Activated naive CD8-positive, alpha-beta T cell treated with anti-CD3 and anti-CD28 coated beads, Interleukin-2, amount 50 U/mL, for 24 hours (primary cell): ENCODE measurements around the gene ADORA2B.
"Not testable (repeated sequence)": the region's sequence is repeated elsewhere in the genome, so short reads cannot be mapped to it uniquely, and the experiment has no call there.

Source experiments
- ATAC-seq: fragments of 150-1000 bp; cut with Tn5 transposase; one replicate; pipeline ENCODE4 v1.10.0; 2021
- DNase-seq: peaks from one replicate; pipeline ENCODE4 v3.0.0; 2021
- H3K27ac Mint-ChIP-seq: one replicate; pipeline ENCODE4 v1.8.0; 2021; ENCODE audit warnings: mild to moderate bottlenecking, mixed read lengths
- H3K27me3 Mint-ChIP-seq: one replicate; pipeline ENCODE4 v1.8.0; 2021; ENCODE audit warnings: mixed read lengths
- H3K36me3 Mint-ChIP-seq: one replicate; pipeline ENCODE4 v1.8.0; 2021; ENCODE audit warnings: low read depth, mixed read lengths
- H3K4me1 Mint-ChIP-seq: one replicate; pipeline ENCODE4 v1.8.0; 2021; ENCODE audit warnings: mixed read lengths
- H3K4me3 Mint-ChIP-seq: one replicate; pipeline ENCODE4 v1.8.0; 2021; ENCODE audit warnings: mild to moderate bottlenecking, moderate library complexity, mixed read lengths
- H3K9me3 Mint-ChIP-seq: one replicate; pipeline ENCODE4 v1.8.0; 2021; ENCODE audit warnings: mixed read lengths

The ADORA2B gene

DNA sequence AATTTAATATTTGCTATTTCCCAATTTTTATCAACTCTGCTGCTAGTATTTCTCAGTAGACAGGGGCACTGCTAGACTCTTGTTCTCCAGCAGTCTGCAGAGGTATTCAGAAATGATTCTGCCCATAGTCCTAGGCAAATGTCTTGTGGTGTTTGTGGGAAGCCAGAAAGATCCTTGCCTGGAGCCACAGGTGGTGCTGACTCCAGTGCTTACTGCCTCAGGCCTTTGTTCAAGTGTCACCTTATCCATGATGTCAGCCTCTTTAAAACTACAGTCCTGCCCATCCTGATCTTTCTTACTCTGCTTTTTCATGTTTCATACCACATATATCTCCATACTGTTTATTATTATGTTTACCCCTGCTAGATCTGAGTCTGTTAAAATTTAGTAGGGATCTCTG lies 28.1 kb downstream of the ADORA2B start:
- Mint-ChIP-seq H3K27me3 (peaks cover 2% of the 10 kb centered on the region), H3K27ac (no peak overlapping the region), H3K4me1 (no peaks in the 10 kb centered on the region), H3K4me3 (no peak overlapping the region), H3K9me3 (no peaks in the 10 kb centered on the region), H3K36me3 (peaks cover 15% of the 10 kb centered on the region)
- ATAC-seq (peak; percentile 54), DNase-seq (no peak)

DNA sequence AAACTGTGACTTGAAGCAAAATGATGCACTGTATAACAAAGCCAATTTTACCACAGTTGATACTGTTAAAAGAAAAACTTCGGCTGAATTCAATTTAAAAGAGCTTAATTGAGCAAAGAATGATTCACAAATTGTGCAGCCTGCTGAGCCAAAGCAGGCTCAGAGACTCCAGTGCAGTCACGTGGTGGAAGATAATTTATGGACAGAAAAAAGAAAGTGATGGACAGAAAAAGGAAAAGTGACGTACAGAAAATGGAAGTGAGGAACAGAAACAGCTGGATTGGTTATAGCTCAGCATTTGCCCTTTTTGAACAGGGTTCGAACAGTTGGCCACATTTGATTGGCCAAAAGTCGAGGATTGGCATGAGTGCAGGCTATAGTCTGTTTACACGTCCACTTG lies 28.9 kb downstream of the ADORA2B start:
- Mint-ChIP-seq H3K36me3 (peaks cover 19% of the 10 kb centered on the region), H3K9me3 (no peaks in the 10 kb centered on the region)
- no peak for ATAC-seq

DNA sequence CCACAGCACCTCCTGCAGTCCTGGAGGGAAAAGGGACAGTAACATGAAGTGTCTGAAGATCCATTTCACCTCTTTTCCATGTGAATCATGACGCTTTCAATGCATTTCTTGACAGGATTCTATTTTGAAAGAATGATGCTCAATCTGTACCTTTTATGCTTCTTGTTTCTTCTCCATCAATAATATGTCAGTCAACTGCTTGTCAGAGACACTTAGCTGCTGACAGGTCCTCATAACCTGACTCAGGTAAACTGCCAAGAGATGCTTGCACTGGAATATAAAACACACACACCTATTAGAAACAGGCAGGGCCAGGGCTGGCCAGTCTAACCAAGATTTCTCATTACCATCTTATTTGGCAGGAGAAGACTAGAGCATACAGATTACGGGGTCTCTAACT lies 33.0 kb downstream of the ADORA2B start:
- DNase-seq, result no peak
- Mint-ChIP-seq H3K4me1 (peaks cover 23% of the 10 kb centered on the region), H3K4me3 (no peak overlapping the region), H3K36me3 (peaks cover 36% of the 10 kb centered on the region), H3K27me3 (no peaks in the 10 kb centered on the region), H3K27ac (no peak overlapping the region), H3K9me3 (no peaks in the 10 kb centered on the region)
- ATAC-seq, result no peak

More for the DNA sequence above, 28.9 kb downstream of the ADORA2B start:
- Mint-ChIP-seq H3K4me1 (no peaks in the 10 kb centered on the region), H3K27ac (no peak overlapping the region), H3K4me3 (no peak overlapping the region), H3K27me3 (peaks cover 2% of the 10 kb centered on the region)
- no peak for DNase-seq

DNA sequence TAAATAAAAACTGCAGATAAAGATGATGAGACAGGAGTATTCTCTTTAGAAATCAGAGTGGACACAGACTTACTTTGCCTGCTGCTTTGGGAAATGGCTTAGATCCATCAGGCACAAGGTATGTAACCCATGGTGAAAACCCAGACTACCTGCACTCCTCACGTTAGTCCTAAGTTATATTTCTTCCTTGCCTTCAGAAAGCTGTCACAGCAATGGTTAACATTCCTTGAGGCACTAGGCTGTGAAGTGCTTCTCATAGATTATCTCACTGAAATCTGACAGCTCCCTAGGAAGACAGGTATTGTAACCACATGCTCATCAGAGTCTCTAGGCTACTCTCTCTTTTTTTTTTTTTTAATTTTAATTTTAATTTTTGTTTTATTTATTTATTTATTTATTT lies 33.7 kb downstream of the ADORA2B start:
- H3K27ac Mint-ChIP-seq, result no peak overlapping the region
- DNase-seq (no peak), ATAC-seq (no peak)
- H3K9me3 Mint-ChIP-seq, result no peaks in the 10 kb centered on the region
- no peak overlapping the region for H3K4me3 Mint-ChIP-seq
- H3K27me3 Mint-ChIP-seq, result no peaks in the 10 kb centered on the region
- peaks cover 37% of the 10 kb centered on the region for H3K36me3 Mint-ChIP-seq
- H3K4me1 Mint-ChIP-seq, result peaks cover 23% of the 10 kb centered on the region

DNA sequence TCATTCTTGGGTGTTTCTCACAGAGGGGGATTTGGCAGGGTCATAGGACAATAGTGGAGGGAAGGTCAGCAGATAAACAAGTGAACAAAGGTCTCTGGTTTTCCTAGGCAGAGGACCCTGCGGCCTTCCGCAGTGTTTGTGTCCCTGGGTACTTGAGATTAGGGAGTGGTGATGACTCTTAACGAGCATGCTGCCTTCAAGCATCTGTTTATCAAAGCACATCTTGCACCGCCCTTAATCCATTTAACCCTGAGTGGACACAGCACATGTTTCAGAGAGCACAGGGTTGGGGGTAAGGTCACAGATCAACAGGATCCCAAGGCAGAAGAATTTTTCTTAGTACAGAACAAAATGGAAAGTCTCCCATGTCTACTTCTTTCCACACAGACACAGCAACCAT lies 34.1 kb downstream of the ADORA2B start:
- ATAC-seq, H3K4me3 Mint-ChIP-seq, H3K9me3 Mint-ChIP-seq, DNase-seq, H3K27me3 Mint-ChIP-seq, H3K27ac Mint-ChIP-seq: not testable (repeated sequence)
- peaks cover 41% of the 10 kb centered on the region for H3K36me3 Mint-ChIP-seq
- H3K4me1 Mint-ChIP-seq, result peaks cover 23% of the 10 kb centered on the region

DNA sequence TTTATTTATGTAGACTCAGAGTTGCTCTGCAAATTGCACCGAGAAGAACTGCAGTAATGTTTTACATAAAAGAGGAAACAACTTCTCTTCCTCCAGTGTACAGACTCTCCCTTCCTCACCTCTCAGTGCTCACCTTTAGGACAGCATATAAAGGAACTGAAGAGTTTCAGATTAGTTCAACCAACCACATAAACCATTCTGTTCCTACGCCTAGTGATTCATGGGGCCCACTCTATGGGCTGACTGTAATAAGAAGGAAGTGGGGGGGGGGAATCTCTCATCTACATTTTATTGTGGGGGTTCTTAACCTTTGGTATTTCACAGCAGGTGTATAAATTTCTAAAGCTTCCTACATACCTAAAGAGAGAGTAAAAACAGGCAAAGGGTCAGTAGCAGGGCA lies 36.3 kb downstream of the ADORA2B start:
- peaks cover 23% of the 10 kb centered on the region for H3K4me1 Mint-ChIP-seq
- H3K36me3 Mint-ChIP-seq, result peaks cover 44% of the 10 kb centered on the region
- H3K27me3 Mint-ChIP-seq, result no peaks in the 10 kb centered on the region
- no peak overlapping the region for H3K4me3 Mint-ChIP-seq
- peak; percentile 34 for DNase-seq
- H3K27ac Mint-ChIP-seq, result peak overlapping the region; percentile 32
- ATAC-seq, result peak; percentile 100
- no peaks in the 10 kb centered on the region for H3K9me3 Mint-ChIP-seq

DNA sequence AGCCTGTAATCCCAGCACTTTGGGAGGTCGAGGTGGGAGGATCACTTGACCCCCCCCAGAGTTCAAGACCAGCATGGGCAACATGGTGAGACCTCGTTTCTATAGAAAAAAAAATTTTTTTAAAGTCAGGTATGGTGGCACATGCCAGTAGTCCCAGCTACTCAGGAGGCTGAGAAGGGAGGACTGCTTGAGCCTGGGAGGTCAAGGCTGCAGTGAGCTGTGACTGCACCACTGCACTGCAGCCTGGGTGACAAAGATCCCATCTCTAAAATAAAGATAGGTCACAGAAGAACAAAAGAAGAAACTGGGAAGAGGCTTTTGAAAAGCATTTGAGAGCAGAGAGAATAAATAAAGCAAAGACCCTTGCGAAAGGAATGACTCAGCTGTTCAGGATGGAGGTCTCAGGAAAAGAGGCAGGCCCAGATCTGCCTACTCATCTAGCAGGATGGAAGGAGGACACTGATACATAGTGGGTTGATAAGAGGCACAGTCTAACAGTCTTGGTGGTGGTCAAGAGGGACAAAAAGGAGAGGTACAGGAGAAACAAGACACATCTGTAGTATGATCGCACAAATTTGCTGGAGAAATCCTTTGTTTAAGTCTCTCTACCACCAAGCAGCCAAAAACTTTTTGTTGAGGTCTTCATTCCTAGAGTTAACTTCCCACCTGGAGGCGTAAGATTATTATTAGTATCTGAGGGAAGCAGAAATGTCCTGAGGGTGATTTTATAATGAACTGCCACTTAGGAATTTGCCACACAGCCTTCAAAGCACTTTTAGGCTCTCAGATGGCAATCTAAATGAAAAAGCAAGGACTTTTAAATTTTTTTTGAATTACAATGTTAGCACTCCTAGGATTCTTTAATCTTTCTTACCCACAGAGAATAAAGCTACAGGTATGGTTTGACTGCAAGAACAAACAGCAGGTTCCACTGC lies 37.0 kb downstream of the ADORA2B start:
- Mint-ChIP-seq H3K4me3 (no peak overlapping the region), H3K36me3 (peaks cover 45% of the 10 kb centered on the region), H3K9me3 (no peaks in the 10 kb centered on the region), H3K27me3 (no peaks in the 10 kb centered on the region), H3K27ac (peak overlapping the region; percentile 15), H3K4me1 (peaks cover 23% of the 10 kb centered on the region)
- DNase-seq (no peak), ATAC-seq (peak; percentile 13)

DNA sequence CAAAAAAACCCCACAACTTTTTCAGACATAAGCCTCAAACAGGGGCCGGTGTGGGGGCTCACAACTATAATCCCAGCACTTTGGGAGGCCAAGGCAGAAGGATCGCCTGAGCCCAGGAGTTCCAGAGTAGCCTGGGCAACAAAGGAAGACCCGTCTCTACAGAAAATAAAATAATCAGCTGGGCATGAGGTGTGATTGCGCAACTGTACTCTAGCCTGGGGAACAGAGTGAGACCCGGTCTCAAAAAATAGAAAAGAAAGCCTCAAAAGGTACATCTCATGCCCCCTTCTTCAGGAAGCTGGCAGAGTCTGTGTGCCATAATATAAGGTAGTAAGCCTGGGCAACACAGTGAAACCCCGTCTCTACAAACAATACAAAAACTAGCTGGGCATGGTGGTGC lies 51.4 kb downstream of the ADORA2B start:
- Mint-ChIP-seq H3K9me3 (no peaks in the 10 kb centered on the region), H3K4me1 (peaks cover 16% of the 10 kb centered on the region), H3K27me3 (peaks cover 2% of the 10 kb centered on the region), H3K36me3 (peaks cover 13% of the 10 kb centered on the region), H3K27ac (no peak overlapping the region), H3K4me3 (no peak overlapping the region)
- no peak for ATAC-seq
- no peak for DNase-seq

DNA sequence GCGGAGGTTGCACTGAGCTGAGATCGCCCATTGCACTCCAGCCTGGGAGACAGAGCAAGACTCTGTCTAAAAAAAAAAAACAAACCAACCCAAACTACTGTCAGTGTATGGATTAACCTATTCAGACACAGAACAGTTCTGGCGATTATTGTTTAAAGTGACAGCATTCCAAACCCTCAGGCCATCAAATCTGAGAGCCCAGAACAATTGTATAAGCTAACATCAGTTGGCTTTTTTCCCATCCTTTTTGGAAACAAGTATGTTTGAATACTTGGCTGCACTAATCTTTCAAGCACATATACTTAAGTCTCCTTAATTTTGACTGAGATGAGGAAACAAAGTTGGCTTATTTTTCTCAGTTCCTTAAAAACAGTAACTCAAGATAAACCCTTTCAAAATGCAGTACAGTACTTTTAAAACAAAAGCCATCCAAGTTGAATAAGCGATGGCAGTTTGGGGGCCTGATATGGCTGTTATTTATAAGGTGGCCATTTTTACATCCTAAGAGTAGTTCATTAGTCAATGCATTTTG lies 53.2 kb downstream of the ADORA2B start:
- peak overlapping the region; percentile 89 for H3K27ac Mint-ChIP-seq
- ATAC-seq, result no peak
- peaks cover 2% of the 10 kb centered on the region for H3K27me3 Mint-ChIP-seq
- H3K36me3 Mint-ChIP-seq, result peaks cover 29% of the 10 kb centered on the region
- no peaks in the 10 kb centered on the region for H3K9me3 Mint-ChIP-seq
- peak overlapping the region; percentile 99 for H3K4me3 Mint-ChIP-seq
- H3K4me1 Mint-ChIP-seq, result peaks cover 31% of the 10 kb centered on the region
- no peak for DNase-seq

DNA sequence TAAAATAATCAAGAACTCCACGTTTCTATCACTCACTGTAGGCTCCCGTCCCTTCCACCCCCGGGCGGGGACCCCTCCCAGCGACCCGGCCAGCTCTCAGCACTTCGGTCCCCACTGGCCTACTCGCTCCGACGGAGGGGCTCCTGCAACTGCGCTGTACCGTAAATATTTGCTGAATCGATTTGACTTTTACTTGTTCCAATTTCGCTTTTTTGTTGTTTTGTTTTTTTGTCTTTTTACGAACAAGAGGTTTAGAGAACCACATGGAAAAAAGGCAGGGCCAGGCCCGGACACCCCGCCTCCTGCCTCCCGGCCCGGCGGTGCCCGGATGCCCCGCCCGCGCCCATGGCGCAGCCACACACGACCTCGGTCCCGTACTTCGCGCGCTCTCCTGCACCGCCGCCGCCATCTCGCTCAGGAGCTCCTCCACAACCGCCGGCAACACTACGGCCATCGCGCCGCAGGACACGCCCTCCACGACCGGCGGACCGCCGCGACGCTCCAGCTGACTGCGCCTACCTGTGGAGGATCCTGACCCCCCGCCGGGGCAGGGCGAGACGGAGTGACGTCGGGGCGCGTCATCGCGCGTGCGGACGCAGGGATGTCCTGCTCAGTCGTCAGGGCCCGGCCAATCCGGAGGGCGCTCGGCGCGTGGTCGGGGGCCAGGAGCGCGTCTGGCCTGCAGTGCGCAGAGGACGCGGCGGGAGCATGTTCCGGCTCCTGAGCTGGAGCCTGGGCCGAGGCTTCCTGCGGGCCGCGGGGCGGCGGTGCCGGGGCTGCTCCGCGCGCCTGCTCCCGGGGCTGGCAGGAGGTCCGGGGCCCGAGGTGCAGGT lies 54.4 kb downstream of the ADORA2B start, which contains the start of the genes TTC19 and ZSWIM7:
Gene TTC19 (plus strand): TSS at position 684 of the 833 bp plus-strand sequence. CDS start 25 bp downstream, at position 709.
Gene ZSWIM7 (minus strand): TSS at position 564 of the 833 bp plus-strand sequence. CDS start 110 bp downstream, at position 454.
- Mint-ChIP-seq H3K27me3 (peaks cover 2% of the 10 kb centered on the region), H3K27ac (peak within 1 kb of the TSS; percentile 94), H3K9me3 (no peaks in the 10 kb centered on the region), H3K36me3 (peaks cover 38% of the 10 kb centered on the region), H3K4me3 (peak within 1 kb of the TSS; percentile 99), H3K4me1 (peaks cover 34% of the 10 kb centered on the region)
- DNase-seq (peak; percentile 97), ATAC-seq (peak; percentile 98)

DNA sequence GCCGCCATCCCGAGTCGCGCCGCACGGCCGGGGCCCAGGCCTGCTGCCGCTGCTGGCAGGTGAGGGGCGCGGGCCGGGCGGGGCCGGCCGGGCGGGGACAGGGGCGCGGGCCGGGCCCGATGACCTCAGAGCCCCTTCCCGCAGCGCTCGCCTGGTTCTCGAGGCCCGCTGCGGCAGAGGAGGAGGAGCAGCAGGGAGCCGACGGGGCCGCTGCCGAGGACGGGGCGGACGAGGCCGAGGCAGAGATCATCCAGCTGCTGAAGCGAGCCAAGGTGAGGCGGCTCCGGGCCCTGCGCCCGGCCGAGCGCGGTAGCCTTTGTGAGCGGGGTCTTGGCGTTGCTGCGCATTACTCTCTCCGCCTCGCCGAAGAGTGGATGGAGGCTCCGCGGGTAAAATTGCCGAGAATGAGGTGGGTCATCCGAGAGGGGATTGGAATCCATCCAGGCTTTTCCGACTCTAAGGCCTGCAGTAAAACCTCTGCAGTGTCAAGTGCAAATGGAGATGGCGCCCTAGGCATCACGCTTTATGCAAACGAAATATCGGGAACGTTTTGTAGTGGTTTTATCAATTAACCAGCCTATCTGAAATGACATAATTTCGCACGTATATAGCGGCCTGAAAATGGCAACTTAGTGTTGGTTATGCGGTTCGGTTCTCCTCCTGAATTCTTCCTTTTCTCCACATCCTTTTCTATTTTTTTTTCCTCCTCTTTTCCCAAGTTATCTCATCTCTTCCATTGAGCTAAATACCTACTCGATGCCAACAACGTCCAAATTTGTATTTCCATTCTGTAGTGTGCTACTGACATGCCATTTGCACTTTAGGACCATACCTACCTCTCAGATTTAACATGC lies 55.3 kb downstream of the ADORA2B start:
- peaks cover 43% of the 10 kb centered on the region for H3K36me3 Mint-ChIP-seq
- peak overlapping the region; percentile 99 for H3K4me3 Mint-ChIP-seq
- no peaks in the 10 kb centered on the region for H3K9me3 Mint-ChIP-seq
- DNase-seq (no peak), ATAC-seq (no peak)
- peak overlapping the region; percentile 94 for H3K27ac Mint-ChIP-seq
- peaks cover 2% of the 10 kb centered on the region for H3K27me3 Mint-ChIP-seq
- H3K4me1 Mint-ChIP-seq, result peaks cover 32% of the 10 kb centered on the region

DNA sequence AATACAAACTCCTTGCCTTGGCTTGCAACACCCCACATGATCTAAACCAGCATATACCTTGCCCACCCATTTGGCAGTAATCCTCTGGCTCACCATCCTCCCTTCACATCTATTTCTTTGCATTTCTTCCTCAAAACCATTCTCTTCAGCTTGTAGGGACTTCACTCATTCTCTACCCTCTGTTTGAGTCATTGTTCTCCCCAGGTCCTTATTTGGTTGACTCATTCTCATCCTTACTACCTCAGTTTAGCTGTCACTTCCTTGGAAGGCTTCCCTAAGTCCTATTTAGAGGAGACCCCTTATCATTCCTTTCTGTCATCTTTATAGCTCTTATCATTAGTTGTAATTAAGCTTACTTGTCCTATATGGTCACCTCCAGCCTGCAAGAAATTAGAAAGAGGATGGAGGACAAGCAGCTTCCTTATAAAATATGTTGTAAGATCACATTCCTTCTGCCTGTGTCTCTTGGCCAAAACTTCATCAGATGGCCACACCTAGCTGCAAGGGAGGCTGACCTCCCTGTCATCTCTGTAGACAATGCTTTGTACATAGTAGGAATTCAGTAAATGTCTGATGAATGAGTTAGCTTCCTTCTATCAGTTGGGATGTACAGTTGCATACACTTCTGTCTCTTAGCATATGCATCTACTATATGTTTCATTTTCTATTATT lies 56.4 kb downstream of the ADORA2B start:
- H3K4me1 Mint-ChIP-seq, result peaks cover 32% of the 10 kb centered on the region
- no peaks in the 10 kb centered on the region for H3K9me3 Mint-ChIP-seq
- ATAC-seq (no peak), DNase-seq (no peak)
- H3K27ac Mint-ChIP-seq, result peak overlapping the region; percentile 94
- H3K36me3 Mint-ChIP-seq, result peaks cover 52% of the 10 kb centered on the region
- peaks cover 2% of the 10 kb centered on the region for H3K27me3 Mint-ChIP-seq
- H3K4me3 Mint-ChIP-seq, result peak overlapping the region; percentile 99

DNA sequence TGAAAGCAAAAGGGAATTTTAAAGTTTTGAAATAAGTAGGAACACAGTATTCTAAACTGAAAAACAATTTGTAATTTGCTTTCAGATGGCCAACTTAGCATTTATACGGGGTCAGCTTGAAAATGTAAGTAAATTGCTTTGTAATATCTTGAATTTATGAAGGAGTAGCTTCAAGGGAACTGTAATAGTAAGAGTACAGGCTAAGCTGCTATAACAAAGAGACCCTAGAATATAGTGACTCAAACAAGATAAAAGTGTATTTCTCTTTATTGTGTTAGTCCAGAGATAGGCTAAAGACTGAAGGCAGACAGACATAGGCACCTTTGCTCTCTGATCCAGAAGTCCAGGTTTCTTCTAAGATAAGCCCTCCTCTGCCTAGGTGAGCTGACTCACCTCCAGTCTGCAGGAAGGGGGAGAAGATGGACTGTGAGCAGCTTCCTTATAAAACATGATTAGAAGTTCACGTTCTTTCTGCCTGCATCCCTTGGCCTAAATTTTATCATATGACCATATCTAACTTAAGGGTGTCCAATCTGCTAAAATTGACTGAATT lies 57.9 kb downstream of the ADORA2B start:
- Mint-ChIP-seq H3K36me3 (peaks cover 62% of the 10 kb centered on the region), H3K4me1 (peaks cover 37% of the 10 kb centered on the region), H3K9me3 (no peaks in the 10 kb centered on the region), H3K27me3 (peaks cover 2% of the 10 kb centered on the region), H3K4me3 (no peak overlapping the region), H3K27ac (no peak overlapping the region)
- DNase-seq (no peak), ATAC-seq (no peak)
